Esophagus muscularis mucosa (tissue), 3 donors: ENCODE data around the gene EXTL2.
"Not testable (repeated sequence)": the region's sequence is repeated elsewhere in the genome, so short reads cannot be mapped to it uniquely, and the experiment has no call there.

Source experiments
- POLR2A ChIP-seq: fragments of 450-650 bp; IDR thresholded peaks from one replicate; pipeline ENCODE4 v1.6.1; 2017; ENCODE audit warnings: antibody characterized with exemption, moderate library complexity, mild to moderate bottlenecking, low read depth
- POLR2AphosphoS5 ChIP-seq, 2 donors: sonication (generic); formaldehyde crosslinking; IDR thresholded peaks; one replicate each; pipeline ENCODE4 v1.6.1; 2017; ENCODE audit warnings: antibody characterized with exemption in 2 of 2
- TF ChIP-seq, protein P1 (sequence below), 3 experiments: fragments of 200-600 bp in 2 of 3; fragments of 450-650 bp in 1 of 3; sonication (generic) in 2 of 3; IDR thresholded peaks; one replicate each; pipeline ENCODE4 v1.5.1; 2017 to 2019; ENCODE audit warnings: antibody characterized with exemption in 3 of 3, mild to moderate bottlenecking in 2 of 3, moderate library complexity in 1 of 3

DNA sequence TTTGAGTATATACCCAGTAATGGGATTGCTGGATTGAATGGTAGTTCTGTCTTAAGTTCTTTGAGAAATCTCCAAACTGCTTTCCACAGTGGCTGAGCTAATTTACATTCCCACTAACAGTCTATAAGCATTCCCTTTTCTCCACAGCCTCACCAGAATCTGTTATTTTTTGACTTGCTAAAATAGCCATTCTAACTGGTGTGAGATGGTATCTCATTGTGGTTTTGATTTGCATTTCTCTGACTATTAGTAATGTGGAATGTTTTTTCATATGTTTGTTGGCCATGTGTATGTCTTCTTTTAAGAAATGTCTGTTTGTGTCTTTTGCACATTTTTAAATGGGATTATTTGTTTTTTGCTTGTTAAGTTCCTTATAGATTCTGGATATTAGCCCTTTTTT, 39.5 kb downstream of the EXTL2 start:
- not testable (repeated sequence) for TF ChIP-seq POLR2A; POLR2AphosphoS5 (IDR thresholded peaks at IDR 0.05)
- TF ChIP-seq, protein P1, sequence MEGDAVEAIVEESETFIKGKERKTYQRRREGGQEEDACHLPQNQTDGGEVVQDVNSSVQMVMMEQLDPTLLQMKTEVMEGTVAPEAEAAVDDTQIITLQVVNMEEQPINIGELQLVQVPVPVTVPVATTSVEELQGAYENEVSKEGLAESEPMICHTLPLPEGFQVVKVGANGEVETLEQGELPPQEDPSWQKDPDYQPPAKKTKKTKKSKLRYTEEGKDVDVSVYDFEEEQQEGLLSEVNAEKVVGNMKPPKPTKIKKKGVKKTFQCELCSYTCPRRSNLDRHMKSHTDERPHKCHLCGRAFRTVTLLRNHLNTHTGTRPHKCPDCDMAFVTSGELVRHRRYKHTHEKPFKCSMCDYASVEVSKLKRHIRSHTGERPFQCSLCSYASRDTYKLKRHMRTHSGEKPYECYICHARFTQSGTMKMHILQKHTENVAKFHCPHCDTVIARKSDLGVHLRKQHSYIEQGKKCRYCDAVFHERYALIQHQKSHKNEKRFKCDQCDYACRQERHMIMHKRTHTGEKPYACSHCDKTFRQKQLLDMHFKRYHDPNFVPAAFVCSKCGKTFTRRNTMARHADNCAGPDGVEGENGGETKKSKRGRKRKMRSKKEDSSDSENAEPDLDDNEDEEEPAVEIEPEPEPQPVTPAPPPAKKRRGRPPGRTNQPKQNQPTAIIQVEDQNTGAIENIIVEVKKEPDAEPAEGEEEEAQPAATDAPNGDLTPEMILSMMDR (IDR thresholded peaks at IDR 0.05) = not testable (repeated sequence)
